Stomach (tissue), 9 donors: ENCODE data around the gene CHGA. TPM values are rescaled to one million over a fixed set of nuclear protein-coding genes. Genes with fewer than 3 reads are reported as not detected.

ENCODE experiments used
- DNase-seq, 2 donors: peaks; one replicate each; pipeline versions ENCODE4 v3.0.0 to v3.0.0-alpha.2; 2013 to 2019
- H3K27ac ChIP-seq, 5 donors: fragments of 200-600 bp in 4 of 5; sonication (generic) in 4 of 5; one replicate each; pipeline ENCODE4 v1.5.1; 2013 to 2019; ENCODE audit warnings: mild to moderate bottlenecking in 1 of 5, moderate library complexity in 1 of 5
- H3K27me3 ChIP-seq, 3 donors: fragments of 200-600 bp; sonication (generic); one replicate each; pipeline ENCODE4 v1.5.1; 2017 to 2019; ENCODE audit warnings: mixed run types in 1 of 3
- H3K36me3 ChIP-seq, 4 donors: fragments of 200-600 bp; sonication (generic); 1 replicate in 3 of 4; 2 replicates in 1 of 4; pipeline ENCODE4 v1.5.1; 2016 to 2019
- H3K4me1 ChIP-seq, 4 donors: fragments of 200-600 bp; sonication (generic); one replicate each; pipeline ENCODE4 v1.5.1; 2016 to 2019
- H3K4me3 ChIP-seq, 4 donors: fragments of 200-600 bp; sonication (generic) in 3 of 4; one replicate each; pipeline ENCODE4 v1.5.1; 2016 to 2019; ENCODE audit warnings: mild to moderate bottlenecking in 1 of 4
- H3K9me3 ChIP-seq, 4 donors: fragments of 200-600 bp; sonication (generic); one replicate each; pipeline ENCODE4 v1.5.1; 2016 to 2019
- EP300 ChIP-seq: sonication (generic); formaldehyde crosslinking; IDR thresholded peaks from one replicate; pipeline ENCODE4 v1.6.1; 2017; ENCODE audit warnings: antibody characterized with exemption
- POLR2A ChIP-seq, 4 donors: fragments of 450-650 bp; IDR thresholded peaks; one replicate each; pipeline ENCODE4 v1.6.1; 2016; ENCODE audit warnings: antibody characterized with exemption in 4 of 4, control low read depth in 2 of 4, mild to moderate bottlenecking in 1 of 4, moderate library complexity in 1 of 4
- POLR2AphosphoS5 ChIP-seq, 3 donors: sonication (generic); formaldehyde crosslinking; IDR thresholded peaks; one replicate each; pipeline ENCODE4 v1.6.1; 2016; ENCODE audit warnings: antibody characterized with exemption in 3 of 3
- WGBS, 5 donors: extraction: QIAGEN DNeasy Blood & Tissue Kit in 3 of 5; methylation state at CpG; one replicate each; pipeline versions ENCODE4 v1.1.5 to v1.1.7; 2013 to 2018; 5-methylcytosine and 5-hydroxymethylcytosine counted together
- intact Hi-C: fragments of 100-400 bp; cut with DNase I; formaldehyde crosslinking; loops from one replicate; pipeline ENCODE4 v1.15.1; 2023; ENCODE audit warnings: low total_unique reads
- polyA plus RNA-seq, 3 donors: library from polyadenylated mRNA; stranded (reverse); fragments of 200-250 nt; gene quantifications; one replicate each; pipeline ENCODE4 v1.2.3, GENCODE V29; 2013
- total RNA-seq, 5 donors: library from RNA; depleted of rRNA; stranded (reverse); fragments of >200 nt; gene quantifications; one replicate each; pipeline versions ENCODE4 v1.1.0 to v1.2.3, GENCODE V29; 2014 to 2016
- TF ChIP-seq, protein P1 (sequence below), 7 experiments: fragments of 450-650 bp in 4 of 7; fragments of 200-600 bp in 3 of 7; sonication (generic) in 3 of 7; IDR thresholded peaks; one replicate each; pipeline ENCODE4 v1.5.1; 2016 to 2019; ENCODE audit warnings: antibody characterized with exemption in 7 of 7, control low read depth in 2 of 7, mild to moderate bottlenecking in 1 of 7
- donor health status: healthy with polysubstance abuse.
- donor health status: Bipolar disorder and iron deficiency.
- donor health status: healthy.

CHGA gene
- total and polyA plus RNA-seq, 8 donors, result 2.3 to 455 (median 132) TPM

DNA sequence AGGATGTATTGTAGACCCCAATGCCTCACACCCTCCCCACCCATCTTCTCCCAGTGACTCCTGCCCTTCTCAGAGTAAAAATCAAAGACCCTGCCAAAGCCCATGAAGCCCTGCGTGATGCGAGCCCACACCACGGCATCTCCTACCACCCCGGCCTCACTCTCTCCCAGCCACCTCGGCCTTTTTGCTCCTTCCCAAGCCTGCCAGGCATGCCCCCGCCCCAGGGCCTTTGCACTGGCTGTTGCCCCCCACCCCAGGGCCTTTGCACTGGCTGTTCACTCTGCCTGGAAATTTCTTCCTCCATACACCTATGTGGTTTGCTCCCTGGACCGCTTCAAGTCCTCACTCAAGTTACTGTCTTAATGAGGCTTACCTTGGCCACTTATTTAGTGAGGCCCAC, 5.0 kb upstream of the CHGA start:
- TF ChIP-seq, protein P1, sequence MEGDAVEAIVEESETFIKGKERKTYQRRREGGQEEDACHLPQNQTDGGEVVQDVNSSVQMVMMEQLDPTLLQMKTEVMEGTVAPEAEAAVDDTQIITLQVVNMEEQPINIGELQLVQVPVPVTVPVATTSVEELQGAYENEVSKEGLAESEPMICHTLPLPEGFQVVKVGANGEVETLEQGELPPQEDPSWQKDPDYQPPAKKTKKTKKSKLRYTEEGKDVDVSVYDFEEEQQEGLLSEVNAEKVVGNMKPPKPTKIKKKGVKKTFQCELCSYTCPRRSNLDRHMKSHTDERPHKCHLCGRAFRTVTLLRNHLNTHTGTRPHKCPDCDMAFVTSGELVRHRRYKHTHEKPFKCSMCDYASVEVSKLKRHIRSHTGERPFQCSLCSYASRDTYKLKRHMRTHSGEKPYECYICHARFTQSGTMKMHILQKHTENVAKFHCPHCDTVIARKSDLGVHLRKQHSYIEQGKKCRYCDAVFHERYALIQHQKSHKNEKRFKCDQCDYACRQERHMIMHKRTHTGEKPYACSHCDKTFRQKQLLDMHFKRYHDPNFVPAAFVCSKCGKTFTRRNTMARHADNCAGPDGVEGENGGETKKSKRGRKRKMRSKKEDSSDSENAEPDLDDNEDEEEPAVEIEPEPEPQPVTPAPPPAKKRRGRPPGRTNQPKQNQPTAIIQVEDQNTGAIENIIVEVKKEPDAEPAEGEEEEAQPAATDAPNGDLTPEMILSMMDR (IDR thresholded peaks at IDR 0.05), result no peak
- TF ChIP-seq POLR2A (IDR thresholded peaks at IDR 0.05) (no peak), EP300 (no peak), POLR2AphosphoS5 (IDR thresholded peaks at IDR 0.05) (no peak)
- Histone ChIP-seq H3K9me3 (no peaks in the 10 kb centered on the region), H3K4me1 (peaks cover 0 to 4% (median under 1%) of the 10 kb centered on the region in 4 donors), H3K36me3 (no peaks in the 10 kb centered on the region), H3K27me3 (peaks cover 0 to 76% (median 20%) of the 10 kb centered on the region in 3 donors), H3K27ac (no peak overlapping the region), H3K4me3 (no peak overlapping the region)
- no peak for DNase-seq
- WGBS, 5 donors, result 74 to 80% (median 80%) methylated on average over 6 to 7 of the region's 7 CpGs
- intact Hi-C loops, result no loop called here

DNA sequence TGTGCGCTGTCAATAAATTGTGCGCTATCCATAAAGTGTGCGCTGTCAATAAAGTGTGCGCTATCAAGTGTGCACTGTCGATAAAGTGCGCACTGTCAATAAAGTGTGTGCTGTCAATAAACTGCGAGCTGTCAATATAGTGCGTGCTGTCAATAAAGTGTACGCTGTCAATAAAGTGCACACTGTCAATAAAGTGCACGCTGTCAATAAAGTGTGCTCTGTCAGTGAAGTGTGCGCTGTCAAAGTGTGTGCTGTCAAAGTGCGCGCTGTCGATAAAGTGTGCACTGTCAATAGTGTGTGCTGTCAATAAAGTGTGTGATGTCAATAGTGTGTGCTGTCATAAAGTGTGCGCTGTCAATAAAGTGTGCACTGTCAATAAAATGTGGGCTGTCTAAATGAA, 2.9 kb upstream of the CHGA start:
- Histone ChIP-seq H3K27ac (no peak overlapping the region), H3K4me3 (no peak overlapping the region), H3K27me3 (peaks cover 0 to 85% (median 33%) of the 10 kb centered on the region in 3 donors), H3K4me1 (peaks cover 0 to 11% (median 4%) of the 10 kb centered on the region in 4 donors), H3K9me3 (no peaks in the 10 kb centered on the region), H3K36me3 (no peaks in the 10 kb centered on the region)
- intact Hi-C loops, result no loop called here
- 94 to 96% (median 96%) methylated on average over 15 of the region's 15 CpGs for WGBS, 5 donors
- TF ChIP-seq, protein P1 (IDR thresholded peaks at IDR 0.05), result no peak
- no peak for TF ChIP-seq POLR2AphosphoS5 (IDR thresholded peaks at IDR 0.05)
- no peak for TF ChIP-seq EP300
- TF ChIP-seq POLR2A (IDR thresholded peaks at IDR 0.05), result no peak
- DNase-seq, result no peak

DNA sequence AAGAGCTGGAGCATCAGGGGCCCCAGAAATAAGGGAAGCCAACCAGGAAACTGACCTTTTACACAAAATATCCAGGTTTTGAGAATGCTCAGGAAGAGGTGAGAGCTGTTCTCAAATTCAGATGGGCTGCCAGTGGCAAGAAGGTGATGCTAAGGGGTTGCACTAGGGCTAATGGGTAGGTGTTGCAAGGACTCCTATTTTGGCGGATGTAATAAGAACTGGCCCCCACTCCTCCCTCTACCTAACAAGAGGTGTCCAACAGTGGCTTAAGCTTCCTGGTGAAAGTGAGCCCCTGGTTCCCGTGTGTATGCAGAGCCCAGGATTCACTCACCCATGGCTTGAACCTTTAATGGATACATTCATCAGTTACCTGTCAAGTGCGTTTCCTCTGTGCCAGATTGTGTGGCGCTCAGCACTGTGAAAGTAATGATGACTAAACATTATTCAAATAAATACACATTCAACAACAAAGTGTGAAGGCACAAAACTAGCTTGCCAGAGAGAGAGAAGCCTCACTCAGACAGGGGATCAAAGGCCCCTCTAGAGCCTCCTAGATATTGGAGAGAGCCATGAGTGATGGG, 705 bp upstream of the CHGA start:
- Histone ChIP-seq H3K4me3 (peak overlapping the region in 1 of 4 donors; percentile 19), H3K4me1 (peaks cover 0 to 11% (median 4%) of the 10 kb centered on the region in 4 donors), H3K27me3 (peaks cover 0 to 86% (median 33%) of the 10 kb centered on the region in 3 donors), H3K27ac (no peak overlapping the region), H3K9me3 (no peaks in the 10 kb centered on the region), H3K36me3 (no peaks in the 10 kb centered on the region)
- 38 to 53% (median 45%) methylated on average over 4 of the region's 4 CpGs for WGBS, 5 donors
- peak in 1 of 2 donors; percentile 52 for DNase-seq
- intact Hi-C loops, result no loop called here
- TF ChIP-seq POLR2A (IDR thresholded peaks at IDR 0.05) (no peak), POLR2AphosphoS5 (IDR thresholded peaks at IDR 0.05) (no peak), EP300 (no peak)
- TF ChIP-seq, protein P1 (IDR thresholded peaks at IDR 0.05), result no peak

DNA sequence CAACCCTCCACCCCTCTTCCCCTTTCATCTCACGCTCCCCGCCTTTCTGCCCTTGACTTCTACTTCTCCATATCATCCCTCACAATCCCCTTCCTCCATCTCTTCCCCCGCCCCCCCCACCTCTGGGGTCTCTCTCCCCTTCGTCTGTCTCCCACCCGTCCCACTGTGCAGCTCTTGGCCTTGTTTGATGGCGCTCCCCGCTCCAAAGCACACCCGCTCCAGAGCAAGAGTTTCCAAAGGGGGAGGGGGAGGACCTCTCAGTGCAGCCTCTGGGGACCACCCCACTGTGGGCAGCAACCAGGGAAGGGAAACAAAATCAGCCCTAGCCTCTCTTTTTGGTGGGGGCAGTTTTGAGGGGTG, 774 bp downstream of the CHGA start:
- Histone ChIP-seq H3K27me3 (peaks cover 0 to 71% (median 30%) of the 10 kb centered on the region in 3 donors), H3K36me3 (no peaks in the 10 kb centered on the region), H3K4me3 (peak overlapping the region in 3 of 4 donors; percentile 7 to 19 (median 11)), H3K9me3 (no peaks in the 10 kb centered on the region), H3K4me1 (peaks cover 0 to 11% (median 4%) of the 10 kb centered on the region in 4 donors), H3K27ac (no peak overlapping the region)
- WGBS, 5 donors, result 28 to 37% (median 32%) methylated on average over 7 to 8 of the region's 8 CpGs
- no peak for DNase-seq
- TF ChIP-seq EP300 (no peak), POLR2AphosphoS5 (IDR thresholded peaks at IDR 0.05) (no peak)
- TF ChIP-seq, protein P1 (IDR thresholded peaks at IDR 0.05), result no peak
- intact Hi-C loops, result no loop called here
